Measurements from ENCODE around the gene AP3B1. TPM values are rescaled to one million over a fixed set of nuclear protein-coding genes. Genes with fewer than 3 reads are reported as not detected.

The AP3B1 gene
- total and polyA plus RNA-seq, 8 donors, result 42.4 to 61.2 (median 48.7) TPM

DNA sequence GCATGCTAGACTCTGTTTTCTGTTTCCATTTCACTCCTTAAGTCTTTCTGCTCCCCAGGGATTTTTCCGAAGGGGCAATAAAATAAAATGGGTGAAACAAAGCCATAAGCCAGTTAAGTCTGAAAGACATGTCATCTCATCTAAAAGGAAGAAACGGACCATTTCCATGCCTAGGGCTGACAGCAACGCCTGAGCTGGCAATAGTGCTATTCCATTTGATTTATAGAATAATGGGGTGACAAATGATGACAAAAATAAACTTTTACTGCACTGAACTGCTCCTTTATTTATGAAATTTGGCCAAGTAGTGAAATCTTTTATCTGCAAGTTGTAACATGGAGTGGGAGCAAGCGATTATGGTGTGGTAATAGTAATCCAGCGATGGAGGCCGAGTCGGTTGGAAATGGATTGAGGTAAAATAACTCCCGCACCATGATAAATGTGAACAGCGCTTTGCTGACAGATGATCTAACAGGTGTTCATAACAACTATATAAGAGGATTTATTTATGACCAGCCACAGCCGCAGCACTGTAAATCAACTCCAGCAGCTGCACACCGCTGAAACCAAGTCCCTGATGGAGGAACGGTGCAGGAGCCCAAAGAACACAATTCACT is 298.6 kb downstream of the AP3B1 start:
- H3K9me3 ChIP-seq, result no peaks in the 10 kb centered on the region
- peaks cover 0 to 42% of the 10 kb centered on the region in 2 donors for H3K36me3 ChIP-seq
- TF ChIP-seq, protein P1, sequence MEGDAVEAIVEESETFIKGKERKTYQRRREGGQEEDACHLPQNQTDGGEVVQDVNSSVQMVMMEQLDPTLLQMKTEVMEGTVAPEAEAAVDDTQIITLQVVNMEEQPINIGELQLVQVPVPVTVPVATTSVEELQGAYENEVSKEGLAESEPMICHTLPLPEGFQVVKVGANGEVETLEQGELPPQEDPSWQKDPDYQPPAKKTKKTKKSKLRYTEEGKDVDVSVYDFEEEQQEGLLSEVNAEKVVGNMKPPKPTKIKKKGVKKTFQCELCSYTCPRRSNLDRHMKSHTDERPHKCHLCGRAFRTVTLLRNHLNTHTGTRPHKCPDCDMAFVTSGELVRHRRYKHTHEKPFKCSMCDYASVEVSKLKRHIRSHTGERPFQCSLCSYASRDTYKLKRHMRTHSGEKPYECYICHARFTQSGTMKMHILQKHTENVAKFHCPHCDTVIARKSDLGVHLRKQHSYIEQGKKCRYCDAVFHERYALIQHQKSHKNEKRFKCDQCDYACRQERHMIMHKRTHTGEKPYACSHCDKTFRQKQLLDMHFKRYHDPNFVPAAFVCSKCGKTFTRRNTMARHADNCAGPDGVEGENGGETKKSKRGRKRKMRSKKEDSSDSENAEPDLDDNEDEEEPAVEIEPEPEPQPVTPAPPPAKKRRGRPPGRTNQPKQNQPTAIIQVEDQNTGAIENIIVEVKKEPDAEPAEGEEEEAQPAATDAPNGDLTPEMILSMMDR (IDR thresholded peaks at IDR 0.05), result no peak
- H3K4me1 ChIP-seq, result no peaks in the 10 kb centered on the region
- no peaks in the 10 kb centered on the region for H3K27me3 ChIP-seq
- intact Hi-C loops (cut with DNase I), result no loop called here
- no peak overlapping the region for H3K27ac ChIP-seq
- ATAC-seq, result no peak
- no peak overlapping the region for H3K4me3 ChIP-seq
- DNase-seq, result no peak

DNA sequence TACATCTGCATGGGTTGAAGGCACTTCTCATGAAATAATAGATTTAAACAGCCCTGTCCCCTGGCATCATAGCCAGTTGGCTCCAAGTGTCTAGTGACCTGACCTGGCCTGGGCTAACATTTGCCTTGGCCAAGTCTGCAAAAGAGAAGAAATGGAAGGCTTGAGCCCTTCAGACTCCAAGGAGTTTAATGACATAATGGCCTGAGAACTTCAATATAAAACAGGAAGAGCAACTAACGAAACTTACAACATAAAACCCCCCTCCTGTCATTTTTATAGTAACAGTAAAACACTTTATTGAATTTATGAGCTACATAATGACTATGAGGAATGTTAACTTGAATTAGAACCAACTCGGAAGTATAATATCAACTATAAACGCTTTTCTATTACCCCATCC is 299.6 kb downstream of the AP3B1 start:
- H3K4me1 ChIP-seq, result no peaks in the 10 kb centered on the region
- intact Hi-C loops (cut with DNase I), result no loop called here
- H3K9me3 ChIP-seq, result no peaks in the 10 kb centered on the region
- H3K36me3 ChIP-seq, result peaks cover 0 to 47% of the 10 kb centered on the region in 2 donors
- H3K4me3 ChIP-seq, result no peak overlapping the region
- H3K27me3 ChIP-seq, result no peaks in the 10 kb centered on the region
- ATAC-seq (no peak), DNase-seq (peak in 1 of 4 donors; percentile 36)
- H3K27ac ChIP-seq, result no peak overlapping the region
- TF ChIP-seq, protein P1 (IDR thresholded peaks at IDR 0.05), result no peak

DNA sequence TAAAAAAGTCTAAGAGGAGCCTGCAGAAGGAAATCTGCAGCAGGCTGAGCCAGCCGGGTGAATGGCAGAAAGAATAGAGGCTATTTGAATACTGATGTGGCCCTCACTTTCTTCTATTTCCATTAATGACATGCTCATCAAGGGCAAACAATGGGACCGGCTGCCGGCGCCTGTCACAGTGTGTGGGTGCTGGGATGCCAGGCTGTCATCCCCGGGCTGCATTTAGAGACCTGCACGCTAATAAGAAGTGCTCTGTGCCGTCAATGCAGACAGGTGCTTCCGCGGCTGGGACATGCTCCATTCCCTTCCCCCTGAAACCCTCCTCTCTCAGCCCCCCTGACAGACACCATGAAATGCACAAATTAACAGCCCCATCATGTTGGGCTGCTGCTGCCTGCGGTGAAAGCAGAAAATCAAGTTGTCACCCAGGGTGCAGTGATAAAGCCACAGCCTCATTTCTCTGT is 300.6 kb downstream of the AP3B1 start:
- Histone ChIP-seq H3K9me3 (no peaks in the 10 kb centered on the region), H3K4me3 (no peak overlapping the region), H3K27me3 (no peaks in the 10 kb centered on the region), H3K36me3 (peaks cover 0 to 37% of the 10 kb centered on the region in 2 donors), H3K27ac (no peak overlapping the region), H3K4me1 (no peaks in the 10 kb centered on the region)
- DNase-seq (no peak), ATAC-seq (no peak)
- intact Hi-C loops (cut with DNase I), result no loop called here
- TF ChIP-seq, protein P1 (IDR thresholded peaks at IDR 0.05), result no peak

DNA sequence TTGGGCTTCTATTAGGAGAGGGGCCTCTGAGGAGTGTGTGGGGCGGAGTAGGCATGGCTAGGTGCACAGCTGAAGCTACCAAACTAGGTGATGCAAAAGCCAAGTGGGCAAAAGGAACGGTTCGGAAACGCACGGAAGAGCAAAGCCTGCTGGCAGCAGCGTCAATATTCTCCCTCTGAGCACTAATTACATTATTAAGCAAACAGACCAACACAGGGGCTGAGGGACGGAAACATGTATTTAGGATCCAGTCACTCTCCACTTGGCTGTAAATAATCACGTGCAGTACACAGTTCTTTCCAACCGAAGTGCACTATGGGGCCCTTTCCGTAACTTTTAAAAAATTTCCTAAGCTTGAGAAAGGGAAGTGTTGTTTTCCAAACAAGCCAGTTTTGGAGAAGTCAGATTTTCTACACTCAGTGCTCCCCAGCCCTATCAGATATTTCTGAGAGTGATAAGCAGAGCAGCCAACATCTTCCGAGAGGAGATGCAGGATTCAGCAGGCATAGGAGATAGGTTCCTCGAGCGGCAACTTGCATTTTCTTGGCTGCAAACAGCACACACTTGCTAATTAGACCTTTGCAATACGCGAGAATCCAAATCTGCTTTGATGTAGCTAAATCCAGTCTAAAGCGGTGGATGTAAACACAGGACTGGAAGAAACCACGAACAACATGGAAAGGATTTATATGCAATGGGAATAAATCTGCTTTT is 301.2 kb downstream of the AP3B1 start:
- intact Hi-C loops (cut with DNase I), result no loop called here
- Histone ChIP-seq H3K4me3 (no peak overlapping the region), H3K27me3 (no peaks in the 10 kb centered on the region), H3K9me3 (no peaks in the 10 kb centered on the region), H3K36me3 (peaks cover 0 to 34% of the 10 kb centered on the region in 2 donors), H3K27ac (no peak overlapping the region), H3K4me1 (no peaks in the 10 kb centered on the region)
- TF ChIP-seq, protein P1 (IDR thresholded peaks at IDR 0.05), result no peak
- DNase-seq (no peak), ATAC-seq (no peak)

DNA sequence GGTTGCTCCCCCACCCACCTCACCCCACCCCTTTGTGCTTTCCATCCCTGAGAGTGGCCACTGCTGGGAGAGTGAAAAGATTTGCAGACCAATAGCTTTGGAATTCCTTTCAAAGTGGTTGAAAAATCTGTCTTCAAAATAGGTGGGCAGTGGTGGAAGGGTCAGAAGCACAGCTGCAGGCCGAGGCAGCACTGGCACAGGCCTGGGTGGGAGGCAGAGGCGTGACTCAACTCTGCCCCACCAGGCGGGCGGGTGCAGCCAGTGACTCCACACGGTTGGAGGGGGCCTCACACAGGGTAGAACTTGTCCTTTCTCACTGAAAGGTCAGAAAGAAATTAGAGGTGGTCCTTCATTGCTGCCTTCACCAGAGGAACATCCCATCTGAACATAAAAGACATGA is 303.4 kb downstream of the AP3B1 start:
- Histone ChIP-seq H3K9me3 (no peaks in the 10 kb centered on the region), H3K27me3 (peaks cover 0 to under 1% of the 10 kb centered on the region in 2 donors), H3K4me3 (no peak overlapping the region), H3K27ac (no peak overlapping the region), H3K36me3 (peaks cover 0 to 42% of the 10 kb centered on the region in 2 donors), H3K4me1 (no peaks in the 10 kb centered on the region)
- TF ChIP-seq, protein P1 (IDR thresholded peaks at IDR 0.05), result no peak
- DNase-seq, result no peak
- no peak for ATAC-seq
- intact Hi-C loops (cut with DNase I), result no loop called here

All from left lung (tissue), 10 donors.